GM18873 (cell line): ENCODE measurements around the gene GPS1.

Source experiments
- ATAC-seq: cut with Tn5 transposase; IDR thresholded peaks from one replicate; pipeline ENCODE4 v1.9.1; 2021; ENCODE audit warnings: mild to moderate bottlenecking, moderate library complexity, moderate number of reproducible peaks; ENCODE audit not compliant: unreplicated experiment, low FRiP score

The GPS1 gene

GRCh38 chr17:82051776-82052637 is at the start of gene GPS1, which contains the start of gene RFNG:
Gene GPS1 (plus strand): TSS chr17:82051898. CDS start chr17:82051932, 34 bp downstream.
Gene RFNG (minus strand): TSS chr17:82051811. CDS start chr17:82051766, 45 bp downstream.
- no peak for ATAC-seq

GRCh38 chr17:82003411-82004381 is 48.0 kb upstream of the GPS1 start:
- ATAC-seq = no peak

GRCh38 chr17:82004517-82005455 is 46.9 kb upstream of the GPS1 start:
- no peak for ATAC-seq

- no peak for ATAC-seq
Measured at GRCh38 chr17:82005701-82006348, 45.9 kb upstream of the GPS1 start.

GRCh38 chr17:82006468-82007227 is 45.0 kb upstream of the GPS1 start:
- no peak for ATAC-seq

- no peak for ATAC-seq
Measured at GRCh38 chr17:82007228-82007494, 44.5 kb upstream of the GPS1 start.

GRCh38 chr17:82007495-82008257 is 44.0 kb upstream of the GPS1 start:
- no peak for ATAC-seq

- ATAC-seq = no peak
Measured at GRCh38 chr17:82008258-82008940, 43.3 kb upstream of the GPS1 start.

- ATAC-seq = no peak
Measured at GRCh38 chr17:82008941-82009405, 42.7 kb upstream of the GPS1 start.

- no peak for ATAC-seq
Measured at GRCh38 chr17:82009413-82009812, 42.3 kb upstream of the GPS1 start.

- ATAC-seq = no peak
Measured at GRCh38 chr17:82010575-82011525, 40.8 kb upstream of the GPS1 start.

- no peak for ATAC-seq
Measured at GRCh38 chr17:82011617-82012187, 40.0 kb upstream of the GPS1 start.

GRCh38 chr17:82012261-82012639 is 39.4 kb upstream of the GPS1 start:
- no peak for ATAC-seq

GRCh38 chr17:82012640-82013295 is 38.9 kb upstream of the GPS1 start:
- ATAC-seq = no peak

- no peak for ATAC-seq
Measured at GRCh38 chr17:82013341-82013740, 38.4 kb upstream of the GPS1 start.
